NCI-H1436 (cell line): ENCODE measurements around the gene ADAMTSL1.

Experiments
- DNase-seq: peaks from one replicate; lab custom pipeline; 2025; lab: John Stamatoyannopoulos, UW

Gene ADAMTSL1

GRCh38 chr9:18606846-18607245, 132.9 kb downstream of the ADAMTSL1 start:
- no peak for DNase-seq

GRCh38 chr9:18608371-18608770, 134.4 kb downstream of the ADAMTSL1 start:
- DNase-seq: no peak

GRCh38 chr9:18610956-18611355, 137.0 kb downstream of the ADAMTSL1 start:
- no peak for DNase-seq

- peak; percentile 83 for DNase-seq
Observed at GRCh38 chr9:18611971-18612370, 138.0 kb downstream of the ADAMTSL1 start.

GRCh38 chr9:18614116-18614515, 140.2 kb downstream of the ADAMTSL1 start:
- no peak for DNase-seq

GRCh38 chr9:18614651-18615050, 140.7 kb downstream of the ADAMTSL1 start:
- DNase-seq: no peak

GRCh38 chr9:18616976-18617375, 143.0 kb downstream of the ADAMTSL1 start:
- DNase-seq: no peak

- DNase-seq: no peak
Observed at GRCh38 chr9:18617759-18618158, 143.8 kb downstream of the ADAMTSL1 start.

- DNase-seq: no peak
Observed at GRCh38 chr9:18618862-18619261, 144.9 kb downstream of the ADAMTSL1 start.

- no peak for DNase-seq
Observed at GRCh38 chr9:18622186-18622836, 148.4 kb downstream of the ADAMTSL1 start.

GRCh38 chr9:18623221-18624079, 149.5 kb downstream of the ADAMTSL1 start:
- DNase-seq: no peak

GRCh38 chr9:18626046-18626698, 152.2 kb downstream of the ADAMTSL1 start:
- DNase-seq: no peak

GRCh38 chr9:18629136-18629535, 155.2 kb downstream of the ADAMTSL1 start:
- DNase-seq: no peak

- DNase-seq: no peak
Observed at GRCh38 chr9:18632632-18633403, 158.9 kb downstream of the ADAMTSL1 start.

GRCh38 chr9:18636781-18637180, 162.8 kb downstream of the ADAMTSL1 start:
- no peak for DNase-seq

- no peak for DNase-seq
Observed at GRCh38 chr9:18638371-18639249, 164.7 kb downstream of the ADAMTSL1 start.

GRCh38 chr9:18639911-18640310, 166.0 kb downstream of the ADAMTSL1 start:
- no peak for DNase-seq

- DNase-seq: no peak
Observed at GRCh38 chr9:18658804-18659705, 185.1 kb downstream of the ADAMTSL1 start.

- DNase-seq: no peak
Observed at GRCh38 chr9:18660001-18660400, 186.0 kb downstream of the ADAMTSL1 start.

GRCh38 chr9:18662320-18662719, 188.4 kb downstream of the ADAMTSL1 start:
- DNase-seq: no peak
